GM13976 (cell line): ENCODE results near the gene FSTL1.
"Not testable (repeated sequence)": the region's sequence is repeated elsewhere in the genome, so short reads cannot be mapped to it uniquely, and the experiment has no call there.

ENCODE experiments used
- DNase-seq: peaks from one replicate; pipeline ENCODE4 v3.0.0; 2012; ENCODE audit warnings: low spot score
- in situ Hi-C: fragments of 300-500 bp; cut with MboI; formaldehyde crosslinking; loops from one replicate; pipeline ENCODE4 v1.12.0; 2022; ENCODE audit warnings: low sequenced_read_pairs, mixed read lengths, inconsistent platforms; ENCODE audit not compliant: unreplicated experiment
- TF ChIP-seq, protein P1 (sequence below): IDR thresholded peaks from 2 replicates; pipeline ENCODE4 v1.5.1; 2012; ENCODE audit warnings: borderline replicate concordance, mild to moderate bottlenecking; ENCODE audit not compliant: insufficient read depth; ENCODE audit errors: extremely low read depth, missing control alignments, control extremely low read depth

Gene FSTL1

GRCh38 chr3:120381503-120381902 lies 69.3 kb downstream of the FSTL1 start:
- in situ Hi-C loops = no loop called here
- TF ChIP-seq, protein P1, sequence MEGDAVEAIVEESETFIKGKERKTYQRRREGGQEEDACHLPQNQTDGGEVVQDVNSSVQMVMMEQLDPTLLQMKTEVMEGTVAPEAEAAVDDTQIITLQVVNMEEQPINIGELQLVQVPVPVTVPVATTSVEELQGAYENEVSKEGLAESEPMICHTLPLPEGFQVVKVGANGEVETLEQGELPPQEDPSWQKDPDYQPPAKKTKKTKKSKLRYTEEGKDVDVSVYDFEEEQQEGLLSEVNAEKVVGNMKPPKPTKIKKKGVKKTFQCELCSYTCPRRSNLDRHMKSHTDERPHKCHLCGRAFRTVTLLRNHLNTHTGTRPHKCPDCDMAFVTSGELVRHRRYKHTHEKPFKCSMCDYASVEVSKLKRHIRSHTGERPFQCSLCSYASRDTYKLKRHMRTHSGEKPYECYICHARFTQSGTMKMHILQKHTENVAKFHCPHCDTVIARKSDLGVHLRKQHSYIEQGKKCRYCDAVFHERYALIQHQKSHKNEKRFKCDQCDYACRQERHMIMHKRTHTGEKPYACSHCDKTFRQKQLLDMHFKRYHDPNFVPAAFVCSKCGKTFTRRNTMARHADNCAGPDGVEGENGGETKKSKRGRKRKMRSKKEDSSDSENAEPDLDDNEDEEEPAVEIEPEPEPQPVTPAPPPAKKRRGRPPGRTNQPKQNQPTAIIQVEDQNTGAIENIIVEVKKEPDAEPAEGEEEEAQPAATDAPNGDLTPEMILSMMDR = no peak
- DNase-seq = no peak

DNA sequence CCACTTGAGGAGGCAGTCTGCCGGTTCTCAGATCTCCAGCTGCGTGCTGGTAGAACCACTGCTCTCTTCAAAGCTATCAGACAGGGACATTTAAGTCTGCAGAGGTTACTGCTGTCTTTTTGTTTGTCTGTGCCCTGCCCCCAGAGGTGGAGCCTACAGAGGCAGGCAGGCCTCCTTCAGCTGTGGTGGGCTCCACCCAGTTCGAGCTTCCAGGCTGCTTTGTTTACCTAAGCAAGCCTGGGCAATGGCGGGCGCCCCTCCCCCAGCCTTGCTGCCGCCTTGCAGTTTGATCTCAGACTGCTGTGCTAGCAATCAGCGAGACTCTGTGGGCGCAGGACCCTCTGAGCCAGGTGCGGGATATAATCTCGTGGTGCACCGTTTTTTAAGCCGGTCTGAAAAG lies 72.8 kb downstream of the FSTL1 start:
- in situ Hi-C loops, DNase-seq: not testable (repeated sequence)

DNA sequence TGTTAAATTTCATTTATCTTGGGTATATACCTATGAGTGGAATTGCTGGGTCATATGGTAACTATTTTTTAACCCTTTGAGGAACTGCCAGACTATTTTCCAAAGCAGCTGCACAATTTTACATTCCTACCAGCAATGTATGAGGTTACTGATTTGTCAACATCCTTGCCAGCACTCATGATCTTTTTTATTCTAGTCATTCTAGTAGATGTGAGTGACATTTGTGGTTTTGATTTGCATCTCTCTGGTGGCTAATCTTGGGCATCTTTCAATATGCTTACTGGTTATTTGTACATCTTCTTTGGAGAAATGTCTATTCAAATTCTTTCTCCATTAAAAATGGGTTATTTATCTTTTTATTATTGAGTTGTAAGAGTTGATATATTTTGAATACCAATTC lies 80.3 kb downstream of the FSTL1 start:
- TF ChIP-seq, protein P1 = no peak
- in situ Hi-C loops = no loop called here
- DNase-seq = no peak

- no peak for DNase-seq
- in situ Hi-C loops = no loop called here
- TF ChIP-seq, protein P1 = no peak
Observed at GRCh38 chr3:120369037-120369467, 81.7 kb downstream of the FSTL1 start.

GRCh38 chr3:120368172-120368571 lies 82.6 kb downstream of the FSTL1 start:
- in situ Hi-C loops = no loop called here
- TF ChIP-seq, protein P1 = no peak
- DNase-seq = no peak

DNA sequence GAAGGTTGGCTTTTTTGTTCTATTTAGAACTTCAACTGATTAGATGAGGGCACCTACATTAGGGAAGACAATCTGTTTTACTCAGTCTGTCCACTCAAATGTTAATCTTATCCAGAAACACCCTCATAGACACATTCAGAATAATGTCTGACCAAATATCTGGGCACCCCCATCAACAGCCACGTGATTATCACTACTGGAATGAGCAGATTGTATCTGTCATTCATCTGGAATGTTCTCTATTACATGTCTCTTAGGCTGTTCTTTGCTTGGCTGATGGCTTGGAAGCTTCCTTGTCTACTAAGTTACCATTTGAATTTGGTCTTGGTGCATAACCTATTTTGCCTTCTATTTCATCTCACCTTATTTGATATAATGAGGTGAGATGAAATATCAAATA lies 86.0 kb downstream of the FSTL1 start:
- TF ChIP-seq, protein P1 = no peak
- in situ Hi-C loops = no loop called here
- DNase-seq = no peak

GRCh38 chr3:120364101-120364500 lies 86.7 kb downstream of the FSTL1 start:
- in situ Hi-C loops = no loop called here
- TF ChIP-seq, protein P1 = no peak
- DNase-seq = no peak
